Smooth muscle cell (in vitro differentiated cells): ENCODE measurements around the gene ENG. TPM values are rescaled to one million over a fixed set of nuclear protein-coding genes. Genes with fewer than 3 reads are reported as not detected.

Experiments
- DNase-seq: peaks from one replicate; lab custom pipeline; 2025; ENCODE audit not compliant: unreplicated experiment; lab: John Stamatoyannopoulos, UW
- H2AFZ ChIP-seq: fragments of 200-600 bp; sonication (generic); 2 replicates; pipeline ENCODE4 v1.6.0; 2016; ENCODE audit warnings: antibody characterized with exemption, low read depth, mild to moderate bottlenecking
- H3F3A ChIP-seq: fragments of 200-600 bp; sonication (generic); 2 replicates; pipeline ENCODE4 v1.6.0; 2017; ENCODE audit warnings: antibody characterized with exemption, low read depth
- H3K27ac ChIP-seq: fragments of 200-600 bp; sonication (generic); 2 replicates; pipeline ENCODE4 v1.5.1; 2016; ENCODE audit warnings: low read depth, mild to moderate bottlenecking
- H3K27me3 ChIP-seq: fragments of 200-600 bp; sonication (generic); 2 replicates; pipeline ENCODE4 v1.6.1; 2016; ENCODE audit warnings: low read depth, mild to moderate bottlenecking
- H3K36me3 ChIP-seq: fragments of 200-600 bp; sonication (generic); 2 replicates; pipeline ENCODE4 v1.5.1; 2016; ENCODE audit warnings: low read depth
- H3K4me1 ChIP-seq: fragments of 200-600 bp; sonication (generic); 2 replicates; pipeline ENCODE4 v1.5.1; 2016; ENCODE audit warnings: low read depth
- H3K4me2 ChIP-seq: fragments of 200-600 bp; sonication (generic); 2 replicates; pipeline ENCODE4 v1.6.0; 2016; ENCODE audit warnings: mild to moderate bottlenecking
- H3K4me3 ChIP-seq: fragments of 200-600 bp; sonication (generic); 2 replicates; pipeline ENCODE4 v1.5.1; 2016; ENCODE audit warnings: mild to moderate bottlenecking
- H3K79me2 ChIP-seq: fragments of 200-600 bp; sonication (generic); 2 replicates; pipeline ENCODE4 v1.6.0; 2016; ENCODE audit warnings: low read depth, mild to moderate bottlenecking
- H3K9ac ChIP-seq: fragments of 200-600 bp; sonication (generic); 2 replicates; pipeline ENCODE4 v1.6.0; 2016; ENCODE audit warnings: low read depth
- H3K9me3 ChIP-seq: fragments of 200-600 bp; sonication (generic); replicated peaks from 2 replicates; pipeline ENCODE4 v1.5.1; 2016; ENCODE audit warnings: low read depth
- H4K20me1 ChIP-seq: fragments of 200-600 bp; sonication (generic); 2 replicates; pipeline ENCODE4 v1.6.0; 2016; ENCODE audit warnings: low read depth
- CTCF ChIP-seq: fragments of 200-600 bp; sonication (generic); IDR thresholded peaks from 2 replicates; pipeline ENCODE4 v1.5.1; 2017; ENCODE audit warnings: borderline replicate concordance, mild to moderate bottlenecking, antibody characterized with exemption; ENCODE audit not compliant: insufficient read depth, poor library complexity, severe bottlenecking
- WGBS: methylation state at CpG from one replicate; pipeline ENCODE4 v1.1.7; 2016; ENCODE audit warnings: low lambda C conversion rate; 5-methylcytosine and 5-hydroxymethylcytosine counted together
- polyA plus RNA-seq: library from polyadenylated mRNA; unstranded; fragments of >200 nt; fragmentation: Nextera tagmentation; extraction: Ambion mirVana; gene quantifications from 2 replicates; pipeline ENCODE4 v1.2.1, GENCODE V29; 2016
- total RNA-seq: library from RNA; depleted of rRNA; stranded (reverse); fragments of >200 nt; gene quantifications from 2 replicates; pipeline ENCODE4 v1.2.3, GENCODE V29; 2014

The ENG gene
- total and polyA plus RNA-seq, 2 experiments from 2014 or later = 12.6 to 54.1 TPM

- Histone ChIP-seq H2AFZ (no peak overlapping the region), H3K9ac (no peak overlapping the region), H3K36me3 (no peaks in the 10 kb centered on the region), H3K4me1 (no peaks in the 10 kb centered on the region), H3K27ac (no peak overlapping the region), H3K27me3 (no peaks in the 10 kb centered on the region), H3K4me3 (no peak overlapping the region), H3K4me2 (no peak overlapping the region), H3K9me3 (no peaks in the 10 kb centered on the region), H3F3A (no peaks in the 10 kb centered on the region), H4K20me1 (no peaks in the 10 kb centered on the region), H3K79me2 (peaks cover 3% of the 10 kb centered on the region)
- no peak for TF ChIP-seq CTCF
- no peak for DNase-seq
- WGBS = 84% methylated on average over 12 of the region's 12 CpGs
These were observed 3.6 kb upstream of the ENG start for GRCh38 chr9:127858041-127858512.

GRCh38 chr9:127857278-127857677 is 2.8 kb upstream of the ENG start:
- no peak overlapping the region for H3K4me3 ChIP-seq
- no peaks in the 10 kb centered on the region for H4K20me1 ChIP-seq
- H3K27me3 ChIP-seq = no peaks in the 10 kb centered on the region
- no peaks in the 10 kb centered on the region for H3F3A ChIP-seq
- H3K79me2 ChIP-seq = peaks cover 11% of the 10 kb centered on the region
- no peak for TF ChIP-seq CTCF
- no peak overlapping the region for H2AFZ ChIP-seq
- no peak overlapping the region for H3K9ac ChIP-seq
- H3K36me3 ChIP-seq = no peaks in the 10 kb centered on the region
- DNase-seq = no peak
- no peak overlapping the region for H3K27ac ChIP-seq
- no peak overlapping the region for H3K4me2 ChIP-seq
- H3K4me1 ChIP-seq = no peaks in the 10 kb centered on the region
- H3K9me3 ChIP-seq = no peaks in the 10 kb centered on the region
- WGBS = 86% methylated on average over 4 of the region's 4 CpGs

DNA sequence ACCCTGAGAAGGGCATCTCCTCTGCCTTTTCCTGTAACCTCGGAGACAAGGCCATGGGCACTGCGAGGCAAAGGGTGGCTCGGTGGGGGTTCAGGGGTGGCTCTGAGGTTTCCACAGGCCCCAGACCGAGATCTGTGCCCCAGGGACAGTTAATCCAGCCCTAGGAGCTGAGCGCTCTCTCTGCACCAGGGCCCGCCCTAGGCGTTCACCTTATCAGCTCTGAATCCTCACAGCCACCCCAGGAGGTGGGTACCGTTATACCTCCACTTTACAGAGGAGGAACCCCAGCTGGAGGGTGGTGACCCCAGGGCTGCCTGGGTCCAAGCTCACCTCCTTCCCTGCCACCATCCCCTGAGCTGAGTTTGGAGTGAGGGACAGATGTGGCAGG is 2.3 kb upstream of the ENG start:
- H3K27me3 ChIP-seq = no peaks in the 10 kb centered on the region
- H3K79me2 ChIP-seq = peaks cover 12% of the 10 kb centered on the region
- no peak overlapping the region for H3K27ac ChIP-seq
- H3K4me3 ChIP-seq = no peak overlapping the region
- TF ChIP-seq CTCF = no peak
- H3F3A ChIP-seq = no peaks in the 10 kb centered on the region
- no peak overlapping the region for H3K4me2 ChIP-seq
- H3K4me1 ChIP-seq = no peaks in the 10 kb centered on the region
- H3K9me3 ChIP-seq = no peaks in the 10 kb centered on the region
- H4K20me1 ChIP-seq = no peaks in the 10 kb centered on the region
- H2AFZ ChIP-seq = no peak overlapping the region
- no peaks in the 10 kb centered on the region for H3K36me3 ChIP-seq
- 96% methylated on average over 8 of the region's 8 CpGs for whole genome bisulfite sequencing
- no peak overlapping the region for H3K9ac ChIP-seq
- no peak for DNase-seq

GRCh38 chr9:127856094-127856728 is 1.8 kb upstream of the ENG start:
- H3K27ac ChIP-seq = no peak overlapping the region
- H3K36me3 ChIP-seq = no peaks in the 10 kb centered on the region
- H3K9me3 ChIP-seq = no peaks in the 10 kb centered on the region
- no peaks in the 10 kb centered on the region for H3K4me1 ChIP-seq
- DNase-seq = no peak
- peaks cover 12% of the 10 kb centered on the region for H3K79me2 ChIP-seq
- no peak overlapping the region for H3K4me2 ChIP-seq
- 78% methylated on average over 11 of the region's 11 CpGs for WGBS
- no peaks in the 10 kb centered on the region for H3F3A ChIP-seq
- H3K9ac ChIP-seq = no peak overlapping the region
- no peak overlapping the region for H2AFZ ChIP-seq
- H3K27me3 ChIP-seq = no peaks in the 10 kb centered on the region
- no peak overlapping the region for H3K4me3 ChIP-seq
- H4K20me1 ChIP-seq = no peaks in the 10 kb centered on the region
- TF ChIP-seq CTCF = no peak
